B cell (primary cell): Measurements from ENCODE around the gene GON7. TPM values are rescaled to one million over a fixed set of nuclear protein-coding genes. Genes with fewer than 3 reads are reported as not detected.

Experiments
- ATAC-seq: fragments of 200-7000 bp; cut with Tn5 transposase; one replicate; pipeline ENCODE4 v1.10.0; 2021; ENCODE audit warnings: low read depth, mild to moderate bottlenecking, moderate number of reproducible peaks, moderate library complexity
- CTCF ChIA-PET: fragments of 350-600 bp; sonication (Branson Sonifier 250); formaldehyde crosslinking; loops from one replicate; lab custom pipeline; 2021; ENCODE audit warnings: antibody characterized with exemption, inconsistent platforms; lab: Charles Lee
- POLR2A ChIA-PET: fragments of 350-600 bp; sonication (Branson Sonifier 250); formaldehyde crosslinking; loops from one replicate; lab custom pipeline; 2021; ENCODE audit warnings: antibody characterized with exemption; lab: Charles Lee
- DNase-seq: peaks from one replicate; pipeline ENCODE4 v3.0.0; 2013
- H2AFZ ChIP-seq: 2 replicates; pipeline ENCODE4 v1.6.1; 2012; ENCODE audit warnings: mild to moderate bottlenecking, low read depth, low read length; ENCODE audit not compliant: insufficient read depth, poor library complexity, severe bottlenecking
- H3K27ac ChIP-seq, 2 donors: 1 replicate in 1 of 2; 2 replicates in 1 of 2; pipeline ENCODE4 v1.5.1; 2012 to 2013; ENCODE audit warnings: low read length in 2 of 2, mild to moderate bottlenecking in 2 of 2, moderate library complexity in 1 of 2
- H3K27me3 ChIP-seq, 4 experiments: fragments of 200-600 bp in 1 of 4; sonication (generic) in 1 of 4; replicated peaks in 1 of 4; 1 replicate in 2 of 4; 2 replicates in 2 of 4; pipeline versions ENCODE4 v1.6.1 to v1.7.0; 2013 to 2016; ENCODE audit warnings: low read length in 3 of 4, mild to moderate bottlenecking in 2 of 4, mixed read lengths in 1 of 4, moderate library complexity in 1 of 4; ENCODE audit not compliant: insufficient read depth in 4 of 4, control insufficient read depth in 3 of 4; ENCODE audit errors: control extremely low read depth in 1 of 4
- H3K36me3 ChIP-seq, 2 experiments: replicated peaks in 1 of 2; 1 replicate in 1 of 2; 2 replicates in 1 of 2; pipeline versions ENCODE4 v1.6.1 to v1.7.1; 2013; ENCODE audit warnings: low read length in 1 of 2; ENCODE audit not compliant: insufficient read depth in 2 of 2, control insufficient read depth in 1 of 2; ENCODE audit errors: control extremely low read depth in 1 of 2, extremely low read depth in 1 of 2
- H3K4me1 ChIP-seq, 2 donors: fragments of 200-600 bp in 1 of 2; sonication (generic) in 1 of 2; 1 replicate in 1 of 2; 2 replicates in 1 of 2; pipeline versions ENCODE4 v1.5.1 to v1.6.1; 2013 to 2017; ENCODE audit warnings: low read length in 2 of 2; ENCODE audit not compliant: control insufficient read depth in 2 of 2, insufficient read depth in 2 of 2
- H3K4me2 ChIP-seq: replicated peaks from 2 replicates; pipeline ENCODE3; 2012; ENCODE audit warnings: mild to moderate bottlenecking, low read depth, low read length; ENCODE audit not compliant: poor library complexity, severe bottlenecking
- H3K4me3 ChIP-seq, 5 experiments: fragments of 200-600 bp in 1 of 5; sonication (generic) in 1 of 5; 1 replicate in 3 of 5; 2 replicates in 2 of 5; pipeline versions ENCODE4 v1.5.1 to v1.7.0; 2011 to 2016; ENCODE audit warnings: low read length in 4 of 5, mild to moderate bottlenecking in 4 of 5, low read depth in 2 of 5, control low read depth in 1 of 5, moderate library complexity in 1 of 5; ENCODE audit not compliant: insufficient read depth in 1 of 5; ENCODE audit errors: control extremely low read depth in 1 of 5, extremely low read depth in 1 of 5
- H3K79me2 ChIP-seq: fragments of 200-600 bp; sonication (generic); one replicate; pipeline ENCODE4 v1.6.0; 2016; ENCODE audit warnings: low read length; ENCODE audit not compliant: control insufficient read depth, insufficient read depth
- H3K9ac ChIP-seq: fragments of 200-600 bp; sonication (generic); 2 replicates; pipeline ENCODE4 v1.6.1; 2017; ENCODE audit warnings: mild to moderate bottlenecking, low read length, moderate library complexity
- H3K9me3 ChIP-seq, 3 donors: one replicate each; pipeline versions ENCODE4 v1.6.1 to v1.7.1; 2013; ENCODE audit warnings: low read length in 2 of 3; ENCODE audit not compliant: control insufficient read depth in 2 of 3, insufficient read depth in 1 of 3; ENCODE audit errors: control extremely low read depth in 1 of 3
- H4K20me1 ChIP-seq: 2 replicates; pipeline ENCODE4 v1.6.0; 2012; ENCODE audit warnings: mild to moderate bottlenecking, low read length; ENCODE audit not compliant: insufficient read depth, control insufficient read depth, poor library complexity, severe bottlenecking
- H3K27ac Mint-ChIP-seq: one replicate; pipeline ENCODE4 v1.8.0; 2021; ENCODE audit warnings: mixed read lengths
- H3K27me3 Mint-ChIP-seq: one replicate; pipeline ENCODE4 v1.8.0; 2021; ENCODE audit warnings: mixed read lengths
- H3K4me1 Mint-ChIP-seq: one replicate; pipeline ENCODE4 v1.8.0; 2021; ENCODE audit warnings: mixed read lengths
- H3K4me3 Mint-ChIP-seq: one replicate; pipeline ENCODE4 v1.8.0; 2021; ENCODE audit warnings: mixed read lengths
- H3K9me3 Mint-ChIP-seq: one replicate; pipeline ENCODE4 v1.8.0; 2022; ENCODE audit warnings: mixed read lengths; ENCODE audit not compliant: insufficient read depth
- EZH2 ChIP-seq: IDR thresholded peaks from 2 replicates; pipeline ENCODE4 v1.6.1; 2012; ENCODE audit warnings: borderline replicate concordance, low read depth, mild to moderate bottlenecking, moderate library complexity, low read length; ENCODE audit not compliant: insufficient read depth, poor library complexity, severe bottlenecking
- WGBS: methylation state at CpG from one replicate; pipeline ENCODE4 v1.1.5; 2013; ENCODE audit warnings: missing lambda C conversion rate; ENCODE audit not compliant: insufficient coverage; 5-methylcytosine and 5-hydroxymethylcytosine counted together
- intact Hi-C: fragments of 100-400 bp; cut with micrococcal nuclease; formaldehyde crosslinking; loops from one replicate; pipeline ENCODE4 v1.10.0; 2022
- polyA minus RNA-seq: library from RNA; depleted of rRNA, polyadenylated mRNA; stranded (reverse); fragments of >200 nt; gene quantifications from 2 replicates; pipeline ENCODE4 v1.2.3, GENCODE V29; 2012
- polyA plus RNA-seq: library from polyadenylated mRNA; depleted of rRNA; stranded (reverse); fragments of >200 nt; gene quantifications from 2 replicates; pipeline ENCODE4 v1.2.3, GENCODE V29; 2012
- total RNA-seq, 2 donors: library from RNA; stranded (reverse); fragments of 120-200 nt in 1 of 2; gene quantifications; 1 replicate in 1 of 2; 2 replicates in 1 of 2; pipeline versions ENCODE4 v1.2.3 to v1.2.4, GENCODE V29; 2013 to 2022
- TF ChIP-seq, protein P1 (sequence below): fragments of 200-600 bp; IDR thresholded peaks from one replicate; pipeline ENCODE4 v1.8.0; 2022; ENCODE audit warnings: antibody characterized with exemption, mild to moderate bottlenecking

Gene GON7, protein sequence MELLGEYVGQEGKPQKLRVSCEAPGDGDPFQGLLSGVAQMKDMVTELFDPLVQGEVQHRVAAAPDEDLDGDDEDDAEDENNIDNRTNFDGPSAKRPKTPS
- total RNA-seq (8.9 and 9.9 TPM in 2 replicates), polyA plus RNA-seq (4.3 and 6.1 TPM in 2 replicates), polyA minus RNA-seq (7.5 and 7.6 TPM in 2 replicates)
- total RNA-seq (2013), result 17.8 TPM

DNA sequence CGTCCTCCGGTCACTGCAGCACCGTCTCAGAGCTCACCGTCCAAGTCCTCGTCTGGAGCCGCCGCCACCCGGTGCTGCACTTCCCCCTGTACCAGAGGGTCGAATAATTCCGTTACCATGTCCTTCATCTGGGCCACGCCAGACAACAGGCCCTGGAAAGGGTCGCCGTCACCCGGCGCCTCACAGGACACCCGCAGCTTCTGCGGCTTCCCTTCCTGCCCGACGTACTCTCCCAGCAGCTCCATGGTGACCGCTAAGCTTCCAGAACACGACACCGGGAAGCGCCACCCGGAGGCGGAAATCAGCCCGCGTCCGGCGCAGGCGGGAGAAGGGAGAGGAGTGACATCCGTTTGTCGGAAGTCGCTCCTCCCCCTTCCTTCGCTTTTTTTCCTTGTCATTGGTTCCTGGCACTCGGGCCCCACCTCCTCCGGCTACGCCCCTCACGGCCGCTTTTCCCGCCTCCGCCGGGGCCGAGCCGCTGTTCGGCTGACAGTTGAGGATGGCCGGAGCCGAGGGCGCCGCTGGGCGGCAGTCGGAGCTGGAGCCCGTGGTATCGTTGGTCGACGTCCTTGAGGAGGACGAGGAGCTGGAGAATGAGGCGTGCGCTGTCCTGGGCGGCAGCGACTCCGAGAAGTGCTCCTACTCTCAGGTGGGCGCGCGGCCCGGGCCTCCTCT lies at the start of gene GON7, which contains the start of gene UBR7:
Gene GON7, minus strand, starts transcription at position 273 of the 675 bp plus-strand sequence. Its CDS starts 28 bp downstream, at position 245.
Gene UBR7, plus strand, starts transcription at position 464 of the 675 bp plus-strand sequence. Its CDS starts 36 bp downstream, at position 500.
- H3K4me3 Mint-ChIP-seq, result peak within 1 kb of the TSS; percentile 97
- H3K4me3 ChIP-seq, result peak within 1 kb of the TSS; percentile 2 to 97 (median 94)
- H3K79me2 ChIP-seq, result peaks cover 50% of the 10 kb centered on the region
- H3K4me2 ChIP-seq, result peak within 1 kb of the TSS; percentile 85
- no peaks in the 10 kb centered on the region for H3K9me3 ChIP-seq
- H3K4me1 ChIP-seq, result peaks cover 28 to 42% of the 10 kb centered on the region in 2 donors
- TF ChIP-seq, protein P1, sequence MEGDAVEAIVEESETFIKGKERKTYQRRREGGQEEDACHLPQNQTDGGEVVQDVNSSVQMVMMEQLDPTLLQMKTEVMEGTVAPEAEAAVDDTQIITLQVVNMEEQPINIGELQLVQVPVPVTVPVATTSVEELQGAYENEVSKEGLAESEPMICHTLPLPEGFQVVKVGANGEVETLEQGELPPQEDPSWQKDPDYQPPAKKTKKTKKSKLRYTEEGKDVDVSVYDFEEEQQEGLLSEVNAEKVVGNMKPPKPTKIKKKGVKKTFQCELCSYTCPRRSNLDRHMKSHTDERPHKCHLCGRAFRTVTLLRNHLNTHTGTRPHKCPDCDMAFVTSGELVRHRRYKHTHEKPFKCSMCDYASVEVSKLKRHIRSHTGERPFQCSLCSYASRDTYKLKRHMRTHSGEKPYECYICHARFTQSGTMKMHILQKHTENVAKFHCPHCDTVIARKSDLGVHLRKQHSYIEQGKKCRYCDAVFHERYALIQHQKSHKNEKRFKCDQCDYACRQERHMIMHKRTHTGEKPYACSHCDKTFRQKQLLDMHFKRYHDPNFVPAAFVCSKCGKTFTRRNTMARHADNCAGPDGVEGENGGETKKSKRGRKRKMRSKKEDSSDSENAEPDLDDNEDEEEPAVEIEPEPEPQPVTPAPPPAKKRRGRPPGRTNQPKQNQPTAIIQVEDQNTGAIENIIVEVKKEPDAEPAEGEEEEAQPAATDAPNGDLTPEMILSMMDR, result peak; percentile 21
- no peak for TF ChIP-seq EZH2
- H3K27ac Mint-ChIP-seq, result peak within 1 kb of the TSS; percentile 91
- H3K36me3 ChIP-seq, result peaks cover 0 to 2% of the 10 kb centered on the region in 2 experiments
- ATAC-seq, result peak; percentile 96
- H3K27me3 ChIP-seq, result no peaks in the 10 kb centered on the region
- no peaks in the 10 kb centered on the region for H3K9me3 Mint-ChIP-seq
- H3K27ac ChIP-seq, result peak within 1 kb of the TSS; percentile 64 to 84
- ChIA-PET CTCF (interaction anchor here (0.6 to 2.8 kb wide), 18 partner anchors 9 to 1084 kb away, joined by 3 to 14 read pairs (median 4); partner anchors contain the start of genes LYSET and MOAP1), POLR2A (interaction anchor here (1.1 to 2.9 kb wide), 2 partner anchors 12 to 22 kb away, joined by 3 to 11 read pairs; partner anchors contain the start of genes LYSET and MOAP1)
- H2AFZ ChIP-seq, result peak within 1 kb of the TSS; percentile 99
- peak within 1 kb of the TSS; percentile 95 for H3K9ac ChIP-seq
- no peaks in the 10 kb centered on the region for H3K27me3 Mint-ChIP-seq
- intact Hi-C loops, result loop anchor here (1.0 to 10.0 kb wide), 9 partner anchors 22 to 1100 kb away; partner anchors contain the start of genes ATXN3, BTBD7, ITPK1 and LYSET
- WGBS, result under 1% methylated on average over 51 of the region's 65 CpGs
- peaks cover 54% of the 10 kb centered on the region for H3K4me1 Mint-ChIP-seq
- DNase-seq, result peak; percentile 92
- no peaks in the 10 kb centered on the region for H4K20me1 ChIP-seq
